Heart right ventricle (tissue), 16 donors: ENCODE results near the gene OR4C15. TPM values are rescaled to one million over a fixed set of nuclear protein-coding genes. Genes with fewer than 3 reads are reported as not detected.

Experiments used
- ATAC-seq, 8 donors: fragments of 200-7000 bp; cut with Tn5 transposase; one replicate each; pipeline ENCODE4 v1.9.1; 2020; ENCODE audit warnings: mild to moderate bottlenecking in 8 of 8, moderate library complexity in 8 of 8, moderate number of reproducible peaks in 1 of 8
- DNase-seq, 2 donors: peaks; one replicate each; pipeline ENCODE4 v3.0.0-alpha.2; 2020
- H3K27ac ChIP-seq, 10 donors: fragments of 200-600 bp; sonication (generic) in 2 of 10; one replicate each; pipeline versions ENCODE4 v1.5.0 to v1.8.0; 2020 to 2022; ENCODE audit warnings: mild to moderate bottlenecking in 3 of 10
- H3K27me3 ChIP-seq, 7 donors: fragments of 200-600 bp; one replicate each; pipeline ENCODE4 v1.8.0; 2021 to 2022; ENCODE audit warnings: mild to moderate bottlenecking in 2 of 7
- H3K36me3 ChIP-seq, 9 donors: fragments of 200-600 bp; sonication (generic) in 1 of 9; one replicate each; pipeline versions ENCODE4 v1.5.0 to v1.8.0; 2020 to 2022; ENCODE audit warnings: mild to moderate bottlenecking in 2 of 9
- H3K4me1 ChIP-seq, 9 donors: fragments of 200-600 bp; sonication (generic) in 1 of 9; one replicate each; pipeline versions ENCODE4 v1.5.0 to v1.8.0; 2020 to 2022; ENCODE audit warnings: mild to moderate bottlenecking in 4 of 9
- H3K4me3 ChIP-seq, 10 donors: fragments of 200-600 bp; sonication (generic) in 2 of 10; one replicate each; pipeline versions ENCODE4 v1.5.0 to v1.8.0; 2020 to 2022; ENCODE audit warnings: mild to moderate bottlenecking in 7 of 10, moderate library complexity in 2 of 10
- H3K9me3 ChIP-seq, 11 donors: fragments of 200-600 bp in 10 of 11; sonication (generic) in 2 of 11; one replicate each; pipeline versions ENCODE4 v1.5.0 to v1.8.0; 2013 to 2022; ENCODE audit warnings: mild to moderate bottlenecking in 2 of 11, control low read depth in 1 of 11, moderate library complexity in 1 of 11
- WGBS, 2 donors: extraction: QIAGEN DNeasy Blood & Tissue Kit; methylation state at CpG; one replicate each; pipeline ENCODE4 v1.1.7; 2013; ENCODE audit warnings: inconsistent platforms in 1 of 2; 5-methylcytosine and 5-hydroxymethylcytosine counted together
- intact Hi-C, 10 donors: fragments of 100-400 bp; cut with DNase I; formaldehyde crosslinking; loops; one replicate each; pipeline versions ENCODE4 v1.11.1 to v1.14.2; 2022
- long read RNA-seq, 3 donors: library from polyadenylated mRNA; unstranded; transcript quantifications; one replicate each; pipeline ENCODE4 v2.0.0, GENCODE V29; 2020 to 2021
- polyA plus RNA-seq, 2 donors: library from polyadenylated mRNA; stranded (reverse); fragments of 200-250 nt; gene quantifications; one replicate each; pipeline ENCODE4 v1.2.3, GENCODE V29; 2013
- total RNA-seq, 10 donors: library from RNA; stranded (reverse); fragmentation: NEBNext Ultra II Directional in 3 of 10; extraction: Animal tissue kit (Norgen Biotek cat#: 25700) in 3 of 10; gene quantifications; one replicate each; pipeline versions ENCODE4 v1.2.1 to v1.2.4, GENCODE V29; 2021 to 2023
- TF ChIP-seq, protein P1 (sequence below), 9 donors: fragments of 200-600 bp; sonication (generic) in 2 of 9; IDR thresholded peaks; one replicate each; pipeline versions ENCODE4 v1.5.0 to v1.8.0; 2021 to 2022; ENCODE audit warnings: antibody characterized with exemption in 9 of 9, mild to moderate bottlenecking in 5 of 9, moderate library complexity in 1 of 9
- donor health status: Arrhythmogenic right ventricular cardiomyopathy.
- donor health status: ischemic (EF 13 %, LVEDD 7.1; RV severe dilation, severe dysfunction).
- donor health status: healthy with polysubstance abuse.
- donor health status: DM: no; HTN: yes; CAD: no.
- donor health status: DM: no; HTN: no; CAD: no.
- donor health status: ischemic (EF 25% LVEDD 6.9; RV normal size, moderate dysfunction).
- donor health status: ischemic (EF 25% LVEDD 5.7; RV mildly dilated, moderate dysfunction).
- donor health status: healthy.
- donor health status: DM: yes; HTN: yes; CAD: no.
- donor health status: Ischemic cardiomyopathy.
- donor health status: ischemic (EF 35%, LVEDD 5.7; RV mildly dilated, moderate dysfunction).
- donor health status: nonischemic (EF 11% LVEDD 7.7; RV severe dilation, severe dysfunction).
- donor health status: DM: yes; HTN: yes; CAD: no.
- donor health status: PGD.
- donor health status: ischemic (EF 29% LVEDD 5.4; RV normal size, mild dysfunction).
- donor health status: nonischemic (EF 23%, LVEDD 6.1; RV moderate dilation, normal function).

The OR4C15 gene
- total RNA-seq (not detected), polyA plus RNA-seq (not detected)
- long read RNA-seq, donor 1 = 0 reads
- long read RNA-seq, donor 2 = 0 reads
- long read RNA-seq, donor 3 = 0 reads

DNA sequence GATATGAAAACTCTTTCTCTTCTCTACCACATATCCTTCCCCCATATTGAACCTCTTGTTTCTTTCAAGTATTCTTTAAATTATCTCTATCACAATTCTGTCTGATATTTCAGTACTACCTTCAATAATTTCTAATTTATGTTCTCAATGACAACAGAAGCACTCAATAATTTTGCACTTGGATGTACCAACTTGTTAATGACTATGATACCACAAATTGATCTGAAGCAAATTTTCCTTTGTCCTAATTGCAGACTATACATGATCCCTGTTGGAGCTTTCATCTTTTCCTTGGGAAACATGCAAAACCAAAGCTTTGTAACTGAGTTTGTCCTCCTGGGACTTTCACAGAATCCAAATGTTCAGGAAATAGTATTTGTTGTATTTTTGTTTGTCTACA, at the start of gene OR4C15:
OR4C15 (plus strand) TSS at position 301 of the 400 bp plus-strand sequence; CDS start at position 301, 0 bp downstream.
- DNase-seq (no peak), ATAC-seq (no peak)
- no peak within 1 kb of the TSS for H3K27ac ChIP-seq
- no peaks in the 10 kb centered on the region for H3K4me1 ChIP-seq
- H3K36me3 ChIP-seq = no peaks in the 10 kb centered on the region
- TF ChIP-seq, protein P1, sequence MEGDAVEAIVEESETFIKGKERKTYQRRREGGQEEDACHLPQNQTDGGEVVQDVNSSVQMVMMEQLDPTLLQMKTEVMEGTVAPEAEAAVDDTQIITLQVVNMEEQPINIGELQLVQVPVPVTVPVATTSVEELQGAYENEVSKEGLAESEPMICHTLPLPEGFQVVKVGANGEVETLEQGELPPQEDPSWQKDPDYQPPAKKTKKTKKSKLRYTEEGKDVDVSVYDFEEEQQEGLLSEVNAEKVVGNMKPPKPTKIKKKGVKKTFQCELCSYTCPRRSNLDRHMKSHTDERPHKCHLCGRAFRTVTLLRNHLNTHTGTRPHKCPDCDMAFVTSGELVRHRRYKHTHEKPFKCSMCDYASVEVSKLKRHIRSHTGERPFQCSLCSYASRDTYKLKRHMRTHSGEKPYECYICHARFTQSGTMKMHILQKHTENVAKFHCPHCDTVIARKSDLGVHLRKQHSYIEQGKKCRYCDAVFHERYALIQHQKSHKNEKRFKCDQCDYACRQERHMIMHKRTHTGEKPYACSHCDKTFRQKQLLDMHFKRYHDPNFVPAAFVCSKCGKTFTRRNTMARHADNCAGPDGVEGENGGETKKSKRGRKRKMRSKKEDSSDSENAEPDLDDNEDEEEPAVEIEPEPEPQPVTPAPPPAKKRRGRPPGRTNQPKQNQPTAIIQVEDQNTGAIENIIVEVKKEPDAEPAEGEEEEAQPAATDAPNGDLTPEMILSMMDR (IDR thresholded peaks at IDR 0.05) = no peak
- H3K27me3 ChIP-seq = no peaks in the 10 kb centered on the region
- no peak within 1 kb of the TSS for H3K4me3 ChIP-seq
- intact Hi-C loops = no loop called here
- peaks cover 0 to 36% (median 0%) of the 10 kb centered on the region in 11 donors for H3K9me3 ChIP-seq

DNA sequence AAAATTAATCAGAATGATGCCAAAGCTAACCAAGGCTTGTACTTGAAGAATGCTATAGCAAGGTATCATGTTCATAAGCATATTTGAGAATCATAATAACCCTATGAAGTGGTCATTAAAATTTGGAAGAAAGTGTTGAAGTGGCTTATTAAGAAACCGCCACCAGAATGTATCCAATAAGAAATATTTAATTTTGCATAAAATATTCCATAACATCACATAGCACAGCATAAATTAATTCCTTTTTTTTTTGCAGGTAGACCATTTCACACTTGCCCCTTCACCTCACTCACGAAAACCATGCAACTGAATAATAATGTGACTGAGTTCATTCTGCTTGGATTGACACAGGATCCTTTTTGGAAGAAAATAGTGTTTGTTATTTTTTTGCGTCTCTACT, 17.6 kb downstream of the OR4C15 start, which contains the start of gene OR4C16:
OR4C16 (plus strand) TSS at position 301 of the 400 bp plus-strand sequence; CDS start at position 301, 0 bp downstream.
- no peaks in the 10 kb centered on the region for H3K36me3 ChIP-seq
- 56 to 75% methylated on average over 3 of the region's 3 CpGs for WGBS, 2 donors
- TF ChIP-seq, protein P1 (IDR thresholded peaks at IDR 0.05) = no peak
- intact Hi-C loops = no loop called here
- H3K27me3 ChIP-seq = no peaks in the 10 kb centered on the region
- ATAC-seq = no peak
- no peak within 1 kb of the TSS for H3K27ac ChIP-seq
- DNase-seq = no peak
- peaks cover 0 to 39% (median 5%) of the 10 kb centered on the region in 11 donors for H3K9me3 ChIP-seq
- H3K4me1 ChIP-seq = no peaks in the 10 kb centered on the region
- no peak within 1 kb of the TSS for H3K4me3 ChIP-seq

DNA sequence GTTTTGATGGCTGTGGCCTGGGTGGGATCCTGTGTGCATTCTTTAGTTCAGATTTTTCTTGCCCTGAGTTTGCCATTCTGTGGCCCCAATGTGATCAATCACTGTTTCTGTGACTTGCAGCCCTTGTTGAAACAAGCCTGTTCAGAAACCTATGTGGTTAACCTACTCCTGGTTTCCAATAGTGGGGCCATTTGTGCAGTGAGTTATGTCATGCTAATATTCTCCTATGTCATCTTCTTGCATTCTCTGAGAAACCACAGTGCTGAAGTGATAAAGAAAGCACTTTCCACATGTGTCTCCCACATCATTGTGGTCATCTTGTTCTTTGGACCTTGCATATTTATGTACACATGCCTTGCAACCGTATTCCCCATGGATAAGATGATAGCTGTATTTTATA, 18.3 kb downstream of the OR4C15 start:
- Histone ChIP-seq H3K27ac (no peak overlapping the region), H3K36me3 (no peaks in the 10 kb centered on the region), H3K4me1 (no peaks in the 10 kb centered on the region), H3K27me3 (no peaks in the 10 kb centered on the region), H3K4me3 (no peak overlapping the region), H3K9me3 (peaks cover 0 to 47% (median 5%) of the 10 kb centered on the region in 11 donors)
- 18 to 32% methylated on average over 1 of the region's 1 CpG for WGBS, 2 donors
- intact Hi-C loops = no loop called here
- no peak for ATAC-seq
- TF ChIP-seq, protein P1 (IDR thresholded peaks at IDR 0.05) = no peak
- DNase-seq = no peak

Other genes starting within 250 kb of the OR4C15 start
- not detected for gene OR4A16, start 211.3 kb upstream of the OR4C15 start, total RNA-seq
- gene OR4A16, start 211.3 kb upstream of the OR4C15 start, polyA plus RNA-seq = not detected
- not detected for gene OR4A15, start 186.5 kb upstream of the OR4C15 start, total RNA-seq
- not detected for gene OR4A15, start 186.5 kb upstream of the OR4C15 start, polyA plus RNA-seq
- gene OR4C16, start 17.7 kb downstream of the OR4C15 start, total RNA-seq = not detected
- gene OR4C16, start 17.7 kb downstream of the OR4C15 start, polyA plus RNA-seq = not detected
- not detected for gene OR4C11, start 53.2 kb downstream of the OR4C15 start, total RNA-seq
- not detected for gene OR4C11, start 53.2 kb downstream of the OR4C15 start, polyA plus RNA-seq
- gene OR4P4, start 80.6 kb downstream of the OR4C15 start, total RNA-seq = not detected
- gene OR4P4, start 80.6 kb downstream of the OR4C15 start, polyA plus RNA-seq = not detected
- not detected for gene OR4S2, start 93.9 kb downstream of the OR4C15 start, total RNA-seq
- not detected for gene OR4S2, start 93.9 kb downstream of the OR4C15 start, polyA plus RNA-seq
- gene OR4C6, start 107.7 kb downstream of the OR4C15 start, total RNA-seq = not detected
- gene OR4C6, start 107.7 kb downstream of the OR4C15 start, polyA plus RNA-seq = not detected
- gene OR5D13, start 219.0 kb downstream of the OR4C15 start, total RNA-seq = not detected
- not detected for gene OR5D13, start 219.0 kb downstream of the OR4C15 start, polyA plus RNA-seq
- not detected for gene OR5D14, start 241.1 kb downstream of the OR4C15 start, total RNA-seq
- gene OR5D14, start 241.1 kb downstream of the OR4C15 start, polyA plus RNA-seq = not detected